Medulla oblongata (tissue), 1 donor: Measurements from ENCODE around the gene PDE4A.
"Not testable (repeated sequence)": the region's sequence is repeated elsewhere in the genome, so short reads cannot be mapped to it uniquely, and the experiment has no call there.

Experiments used
- DNase-seq: peaks from one replicate; pipeline ENCODE4 v3.0.0-alpha.2; 2015; ENCODE audit errors: extremely low spot score

PDE4A gene

DNA sequence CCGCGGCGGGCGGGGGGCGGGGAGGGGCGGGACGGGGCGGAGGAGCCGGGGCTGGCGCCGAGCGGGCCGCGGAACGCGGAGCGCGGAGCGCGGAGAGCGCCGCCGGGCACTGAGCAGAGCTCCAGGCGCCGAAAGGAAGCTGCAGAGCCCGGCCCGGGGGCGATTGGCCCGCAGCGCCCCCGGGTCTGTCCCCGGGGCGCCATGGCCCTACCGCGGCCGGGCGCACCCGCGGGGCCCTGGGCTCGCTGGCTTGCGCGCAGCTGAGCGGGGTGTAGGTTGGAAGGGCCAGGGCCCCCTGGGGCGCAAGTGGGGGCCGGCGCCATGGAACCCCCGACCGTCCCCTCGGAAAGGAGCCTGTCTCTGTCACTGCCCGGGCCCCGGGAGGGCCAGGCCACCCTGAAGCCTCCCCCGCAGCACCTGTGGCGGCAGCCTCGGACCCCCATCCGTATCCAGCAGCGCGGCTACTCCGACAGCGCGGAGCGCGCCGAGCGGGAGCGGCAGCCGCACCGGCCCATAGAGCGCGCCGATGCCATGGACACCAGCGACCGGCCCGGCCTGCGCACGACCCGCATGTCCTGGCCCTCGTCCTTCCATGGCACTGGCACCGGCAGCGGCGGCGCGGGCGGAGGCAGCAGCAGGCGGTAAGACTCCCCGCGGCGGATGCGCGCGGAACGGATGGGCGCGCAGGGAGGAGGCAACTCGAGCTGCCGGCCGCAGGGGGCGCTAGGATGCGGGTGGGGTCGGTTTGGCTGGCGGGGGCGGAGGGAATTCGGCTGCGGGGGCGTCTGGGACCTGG is at the start of gene PDE4A:
Gene PDE4A, plus strand, starts transcription at position 95 of the 796 bp plus-strand sequence. Its CDS starts 227 bp downstream, at position 322.
- DNase-seq: no peak

GRCh38 chr19:10372690-10373089 is 47.6 kb upstream of the PDE4A start:
- peak; percentile 58 for DNase-seq

GRCh38 chr19:10374931-10375330 is 45.4 kb upstream of the PDE4A start:
- DNase-seq: no peak

- DNase-seq: not testable (repeated sequence)
These were observed 43.1 kb upstream of the PDE4A start for GRCh38 chr19:10377140-10377640.

DNA sequence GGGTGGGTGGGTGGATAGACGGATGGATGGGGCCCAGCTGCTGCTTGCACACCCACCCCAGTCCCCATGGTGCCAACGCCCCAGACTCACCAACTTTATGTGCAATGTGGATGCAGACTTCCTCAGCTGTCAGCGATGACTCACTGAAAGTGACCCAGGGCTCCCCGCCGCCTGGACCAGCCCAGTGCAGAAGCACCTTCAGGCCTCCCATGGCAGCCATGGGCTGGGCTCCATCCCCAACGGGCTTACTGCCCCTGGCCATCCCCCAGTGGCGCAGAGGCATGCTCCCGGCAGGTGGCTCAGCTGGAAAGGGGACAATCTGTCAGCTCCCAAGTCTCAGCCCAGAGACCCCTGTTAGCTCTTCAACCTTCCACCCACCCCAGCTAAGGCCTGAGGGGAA is 42.2 kb upstream of the PDE4A start:
- no peak for DNase-seq

DNA sequence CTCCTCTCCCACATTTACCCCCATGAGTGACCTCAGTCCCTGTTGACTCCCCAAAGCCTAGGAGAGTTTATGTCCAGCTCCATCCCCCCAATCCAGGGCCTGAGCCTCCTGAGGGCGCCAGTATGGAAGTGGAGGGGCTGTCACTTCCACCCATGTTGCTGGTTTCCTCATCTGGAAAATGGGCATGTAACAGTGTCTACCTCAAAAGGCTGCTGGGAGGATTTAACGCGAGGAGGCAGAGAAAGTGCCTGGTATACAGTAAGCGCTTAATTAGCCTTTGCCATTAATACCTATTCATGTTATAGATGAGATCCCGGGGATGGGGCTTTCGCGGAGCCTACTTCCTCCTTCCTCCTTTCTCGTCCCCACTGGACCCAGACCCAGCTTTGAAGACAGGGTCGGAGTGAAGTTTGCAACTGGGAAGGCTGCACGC is 40.4 kb upstream of the PDE4A start:
- no peak for DNase-seq

GRCh38 chr19:10380313-10381102 is 39.8 kb upstream of the PDE4A start, which contains the start of gene TYK2:
TYK2 (minus strand) TSS chr19:10380572; CDS start chr19:10378406, 2,166 bp downstream.
- DNase-seq: peak; percentile 99

GRCh38 chr19:10383223-10383499 is 37.2 kb upstream of the PDE4A start:
- DNase-seq: not testable (repeated sequence)

DNA sequence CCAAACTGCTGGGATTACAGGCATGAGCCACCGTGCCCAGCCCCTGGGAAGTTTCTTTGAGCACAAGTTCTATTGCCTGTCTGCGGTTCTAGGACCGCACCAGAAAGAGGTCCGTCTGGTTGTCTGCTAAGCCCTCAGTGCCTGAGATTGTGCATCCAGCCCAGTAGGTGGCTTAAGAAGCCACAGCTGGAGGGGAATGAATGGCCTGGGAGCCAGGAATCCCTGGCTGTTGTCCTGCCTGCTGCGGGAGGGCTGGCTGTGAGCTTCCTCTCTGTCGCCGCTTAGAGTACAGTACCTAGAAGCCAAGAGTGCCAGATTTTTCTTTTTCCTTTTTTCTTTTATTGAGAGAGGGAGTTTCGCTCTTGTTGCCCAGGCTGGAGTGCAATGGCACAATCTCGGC is 35.8 kb upstream of the PDE4A start:
- DNase-seq: no peak

- peak; percentile 92 for DNase-seq
These were observed 31.4 kb upstream of the PDE4A start for GRCh38 chr19:10388957-10389356.

- no peak for DNase-seq
These were observed 30.5 kb upstream of the PDE4A start for GRCh38 chr19:10389863-10390262.

DNA sequence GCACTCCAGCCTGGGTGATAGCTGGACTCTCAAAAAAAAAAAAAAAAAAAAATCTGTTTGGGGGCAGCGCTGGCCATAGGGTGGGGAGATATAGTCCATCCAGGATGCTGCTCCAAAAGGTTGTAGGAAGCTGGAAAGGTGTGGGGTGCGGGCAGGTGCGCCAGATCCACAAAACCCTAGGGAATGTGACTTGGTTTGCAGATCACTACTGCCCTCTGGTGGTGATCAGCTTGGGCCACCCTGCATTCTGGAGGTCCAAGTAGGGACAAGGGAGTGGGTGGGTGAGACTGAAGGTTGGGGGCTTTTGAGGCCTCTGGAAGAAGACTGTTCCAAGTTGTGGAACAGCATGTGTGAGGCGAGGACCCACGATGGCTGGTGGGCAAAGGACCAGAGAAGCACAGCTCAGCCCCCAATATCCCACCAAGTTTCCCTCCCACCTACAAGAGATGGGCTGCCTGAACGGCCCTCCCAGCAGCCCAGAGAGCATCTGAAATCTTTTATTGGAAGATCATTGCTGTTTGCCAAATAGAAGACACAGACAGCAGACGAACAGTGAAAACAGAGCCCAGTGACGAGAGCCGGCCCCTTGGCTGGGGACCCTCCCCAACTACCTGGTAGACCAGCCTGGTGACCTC is 29.6 kb upstream of the PDE4A start:
- DNase-seq: peak; percentile 66

GRCh38 chr19:10392120-10392519 is 28.2 kb upstream of the PDE4A start:
- DNase-seq: no peak

DNA sequence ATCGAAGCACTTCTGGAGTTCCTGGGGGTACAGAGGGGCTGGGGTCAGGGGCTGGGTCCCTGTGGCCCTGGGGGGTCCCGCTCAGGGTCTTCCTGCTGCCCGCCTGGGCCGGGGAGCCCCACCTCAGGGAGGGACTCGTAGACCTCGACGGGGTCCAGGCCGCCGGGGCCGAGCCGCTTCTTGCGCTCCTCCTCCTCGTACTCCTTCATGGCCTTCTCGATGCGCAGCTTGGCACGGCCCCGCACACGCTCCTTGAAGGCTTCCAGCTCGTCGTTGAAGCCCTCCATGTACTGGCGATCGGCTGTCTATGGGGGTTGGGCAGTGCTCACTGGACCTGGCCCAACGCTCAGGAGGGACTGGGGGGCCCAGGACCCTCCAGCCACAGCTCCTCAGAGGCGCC is 27.2 kb upstream of the PDE4A start:
- no peak for DNase-seq

DNA sequence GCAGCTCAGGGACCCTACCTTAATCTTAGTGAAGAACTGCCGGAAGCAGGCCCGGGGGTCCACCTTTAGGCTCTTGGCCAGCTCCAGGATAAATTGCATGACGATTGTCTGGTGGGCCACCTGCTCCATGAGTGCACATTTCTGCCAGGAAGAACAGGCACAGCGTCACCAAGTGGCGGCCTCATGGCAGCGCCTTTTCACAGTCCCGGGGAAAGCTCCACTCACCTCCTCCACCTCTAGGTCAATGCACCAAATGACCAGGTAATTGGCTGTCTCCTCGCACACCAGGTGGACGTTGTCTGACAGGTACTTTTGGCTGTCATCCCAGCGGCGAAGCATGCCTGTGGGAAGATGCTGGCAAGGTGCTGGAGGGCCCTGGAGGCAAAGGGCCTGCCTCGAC is 25.3 kb upstream of the PDE4A start:
- no peak for DNase-seq

DNA sequence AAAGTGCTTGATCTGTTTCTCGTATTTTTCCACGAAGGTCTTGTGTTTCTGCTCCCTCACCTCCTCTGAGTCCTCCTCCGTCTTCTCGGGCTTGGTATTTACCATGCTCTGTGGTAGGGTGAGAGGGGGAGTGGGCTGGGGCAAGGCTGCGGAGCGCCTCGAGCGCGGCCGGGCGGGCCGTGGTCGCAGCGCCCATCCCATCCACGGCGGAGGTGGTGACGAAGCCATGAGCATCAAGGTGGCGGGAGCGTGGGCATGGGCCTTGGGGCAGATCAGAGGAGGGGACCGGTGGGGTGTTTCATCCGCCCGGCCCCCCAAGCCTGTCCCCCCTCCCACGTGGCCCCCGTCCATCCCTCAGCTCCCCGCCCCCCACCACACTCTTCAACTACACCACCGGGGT is 24.9 kb upstream of the PDE4A start:
- DNase-seq: no peak

DNA sequence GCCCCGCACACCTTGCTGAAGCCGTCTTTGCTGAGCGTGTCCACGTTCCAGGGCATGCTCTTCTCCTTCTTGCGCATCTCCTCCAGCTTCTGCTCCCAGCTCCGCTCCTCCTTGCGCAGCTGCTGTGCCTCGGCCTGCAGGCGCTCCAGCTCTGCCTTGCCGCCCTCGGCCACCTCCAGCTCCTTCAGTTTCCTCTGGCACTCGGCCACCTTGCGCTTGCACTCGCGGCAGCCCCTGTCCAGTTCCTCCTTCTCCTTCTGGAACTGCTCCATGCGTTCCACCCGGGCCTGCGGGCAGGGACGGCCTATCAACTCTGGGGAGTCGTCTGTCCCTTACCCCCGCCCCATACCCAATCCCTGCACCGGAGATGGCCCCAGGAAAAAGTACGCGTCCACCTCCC is 24.4 kb upstream of the PDE4A start:
- DNase-seq: no peak

- no peak for DNase-seq
These were observed 21.5 kb upstream of the PDE4A start for GRCh38 chr19:10398819-10399218.

- not testable (repeated sequence) for DNase-seq
These were observed 21.0 kb upstream of the PDE4A start for GRCh38 chr19:10399340-10399739.

- no peak for DNase-seq
These were observed 20.5 kb upstream of the PDE4A start for GRCh38 chr19:10399878-10400277.

- no peak for DNase-seq
These were observed 17.8 kb upstream of the PDE4A start for GRCh38 chr19:10402441-10403038.
